ENCODE measurements around the gene SLC12A4.

SLC12A4 gene

DNA sequence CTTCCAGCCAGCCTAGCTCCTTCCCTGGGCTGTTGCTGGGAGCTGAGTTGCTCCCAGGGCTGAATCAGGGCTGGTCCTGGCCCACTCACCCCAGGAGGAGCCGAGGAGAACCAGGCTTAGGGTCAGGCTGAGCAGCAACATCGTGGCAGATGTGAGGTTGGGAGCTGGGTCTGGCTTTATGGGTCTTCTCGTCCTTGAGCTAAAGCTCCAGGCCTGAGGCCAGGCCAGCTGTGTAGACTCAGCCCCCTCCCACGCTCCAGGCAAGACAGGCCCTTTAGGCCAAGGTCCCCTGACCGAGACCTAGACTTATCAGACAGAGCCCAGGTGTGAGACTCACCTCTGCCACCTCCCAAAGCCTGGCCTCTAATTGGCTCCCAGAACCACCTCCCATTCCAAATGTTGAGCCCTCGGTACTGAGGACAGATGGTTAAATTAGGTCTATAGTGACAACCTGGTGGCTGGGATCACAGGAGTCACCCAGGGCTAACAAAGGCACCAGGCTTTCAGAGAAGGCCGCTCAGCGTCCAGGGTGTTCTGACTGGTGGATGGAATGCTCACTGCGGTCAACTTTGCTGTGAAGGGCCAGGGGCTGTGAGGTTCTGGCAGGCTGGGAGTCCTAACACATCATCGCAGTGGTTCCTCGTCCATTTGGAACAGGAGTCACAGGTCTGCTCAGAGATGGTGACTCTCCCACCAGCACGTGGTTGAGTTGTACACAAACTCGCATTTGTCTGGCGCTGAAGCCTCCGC, 36.5 kb downstream of the SLC12A4 start, which contains the start of gene CTRL:
CTRL (minus strand) TSS at position 151 of the 750 bp plus-strand sequence; CDS start at position 141, 10 bp downstream.
- H3K4me3 ChIP-seq (ENCODE audit: low read depth, low read length): no peak within 1 kb of the TSS
- no peaks in the 10 kb centered on the region for H3K36me3 ChIP-seq (ENCODE audit: insufficient read depth, low read length)

DNA sequence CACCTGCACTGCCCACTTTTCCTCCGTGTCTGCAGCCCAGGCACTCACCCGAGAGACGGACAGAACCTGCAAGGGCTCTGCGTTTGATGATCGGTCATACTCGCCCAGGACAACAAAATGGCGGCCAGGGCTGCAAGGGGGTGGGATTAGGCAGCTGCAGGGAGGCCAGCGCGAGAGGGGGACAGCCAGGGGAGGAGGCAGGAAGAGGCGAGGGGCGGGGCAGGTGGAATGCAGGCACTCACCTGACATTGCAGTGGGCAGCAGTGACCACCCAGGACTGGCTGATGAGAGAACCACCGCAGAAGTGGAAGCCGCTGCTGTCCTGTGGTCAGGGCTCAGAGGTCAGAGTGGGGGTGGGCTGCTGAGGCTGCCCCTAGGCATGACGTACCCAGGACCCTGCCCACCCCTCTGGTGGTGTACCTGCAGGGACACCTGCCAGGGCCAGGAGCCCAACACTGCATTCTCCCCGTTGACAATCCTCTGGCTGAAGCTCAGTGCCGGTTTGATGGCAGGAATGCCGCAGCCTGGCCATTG, 37.7 kb downstream of the SLC12A4 start:
- peaks cover 21% of the 10 kb centered on the region for H3K4me1 ChIP-seq (ENCODE audit: control insufficient read depth, insufficient read depth, low read length, unreplicated experiment)

More for the DNA sequence above, 36.5 kb downstream of the SLC12A4 start, which contains the start of gene CTRL:
- Histone ChIP-seq H3K27ac (ENCODE audit: low read depth, low read length) (no peak within 1 kb of the TSS), H3K79me2 (ENCODE audit: control insufficient read depth, insufficient read depth, low read length, unreplicated experiment) (peaks cover 2% of the 10 kb centered on the region), H3K27me3 (ENCODE audit: insufficient read depth, low read length) (no peaks in the 10 kb centered on the region), H2AFZ (ENCODE audit: low read length, unreplicated experiment) (no peak within 1 kb of the TSS), H3K4me1 (ENCODE audit: control insufficient read depth, insufficient read depth, low read length, unreplicated experiment) (peaks cover 10% of the 10 kb centered on the region)

DNA sequence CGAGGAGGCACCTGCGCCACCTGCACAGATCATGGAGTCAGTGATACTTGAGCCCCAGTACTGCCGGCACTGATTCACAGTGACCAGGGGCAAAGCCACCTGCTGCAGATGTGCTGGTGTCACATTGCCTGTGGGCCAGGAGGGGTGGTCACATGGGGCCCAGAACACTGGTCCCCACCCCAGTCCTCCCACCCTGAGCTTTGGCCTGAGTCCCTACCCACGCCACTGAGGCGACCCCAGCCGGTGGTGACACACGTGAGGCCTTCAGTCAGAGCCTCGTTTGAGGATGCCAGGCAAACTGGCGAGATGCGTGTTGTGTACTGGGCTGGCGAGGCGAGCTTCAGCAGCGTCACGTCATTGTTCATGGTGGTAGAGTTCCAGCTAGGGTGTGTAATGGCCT, 38.2 kb downstream of the SLC12A4 start:
- Histone ChIP-seq H3K4me1 (ENCODE audit: control insufficient read depth, insufficient read depth, low read length, unreplicated experiment) (peaks cover 21% of the 10 kb centered on the region), H3K27ac (ENCODE audit: low read depth, low read length) (no peak overlapping the region), H2AFZ (ENCODE audit: low read length, unreplicated experiment) (no peak overlapping the region), H3K79me2 (ENCODE audit: control insufficient read depth, insufficient read depth, low read length, unreplicated experiment) (no peaks in the 10 kb centered on the region), H3K4me3 (ENCODE audit: low read depth, low read length) (no peak overlapping the region), H3K27me3 (ENCODE audit: insufficient read depth, low read length) (no peaks in the 10 kb centered on the region), H3K36me3 (ENCODE audit: insufficient read depth, low read length) (no peaks in the 10 kb centered on the region)

More for the DNA sequence above, 37.7 kb downstream of the SLC12A4 start:
- no peaks in the 10 kb centered on the region for H3K36me3 ChIP-seq (ENCODE audit: insufficient read depth, low read length)
- no peak overlapping the region for H3K4me3 ChIP-seq (ENCODE audit: low read depth, low read length)
- no peak overlapping the region for H3K27ac ChIP-seq (ENCODE audit: low read depth, low read length)
- no peaks in the 10 kb centered on the region for H3K27me3 ChIP-seq (ENCODE audit: insufficient read depth, low read length)
- H3K79me2 ChIP-seq (ENCODE audit: control insufficient read depth, insufficient read depth, low read length, unreplicated experiment): no peaks in the 10 kb centered on the region
- H2AFZ ChIP-seq (ENCODE audit: low read length, unreplicated experiment): no peak overlapping the region

DNA sequence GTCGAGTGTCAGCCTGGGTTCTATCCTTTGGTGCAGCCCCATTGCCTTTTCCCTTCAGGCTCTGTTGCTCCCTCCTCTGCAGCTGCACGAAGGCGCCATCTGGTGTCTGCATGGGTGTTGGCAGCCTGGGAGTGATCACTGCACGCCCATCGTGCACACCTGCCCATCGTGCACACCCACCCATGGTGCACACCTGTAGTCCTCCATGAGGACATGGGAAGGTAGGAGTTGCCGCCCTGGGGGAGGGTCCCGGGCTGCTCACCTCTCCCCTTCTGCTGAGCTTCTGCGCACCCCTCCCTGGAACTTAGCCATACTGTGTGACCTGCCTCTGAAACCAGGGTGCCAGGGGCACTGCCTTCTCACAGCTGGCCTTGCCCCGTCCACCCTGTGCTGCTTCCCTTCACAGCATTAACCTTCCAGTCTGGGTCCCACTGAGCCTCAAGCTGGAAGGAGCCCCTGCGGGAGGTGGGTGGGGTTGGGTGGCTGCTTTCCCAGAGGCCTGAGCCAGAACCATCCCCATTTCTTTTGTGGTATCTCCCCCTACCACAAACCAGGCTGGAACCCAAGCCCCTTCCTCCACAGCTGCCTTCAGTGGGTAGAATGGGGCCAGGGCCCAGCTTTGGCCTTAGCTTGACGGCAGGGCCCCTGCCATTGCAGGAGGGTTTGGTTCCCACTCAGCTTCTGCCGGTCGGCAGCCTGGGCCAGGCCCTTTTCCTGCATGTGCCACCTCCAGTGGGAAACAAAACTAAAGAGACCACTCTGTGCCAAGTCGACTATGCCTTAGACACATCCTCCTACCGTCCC, 39.7 kb downstream of the SLC12A4 start:
- Histone ChIP-seq H3K36me3 (ENCODE audit: insufficient read depth, low read length) (no peaks in the 10 kb centered on the region), H2AFZ (ENCODE audit: low read length, unreplicated experiment) (no peak overlapping the region), H3K27ac (ENCODE audit: low read depth, low read length) (no peak overlapping the region), H3K79me2 (ENCODE audit: control insufficient read depth, insufficient read depth, low read length, unreplicated experiment) (no peaks in the 10 kb centered on the region), H3K4me3 (ENCODE audit: low read depth, low read length) (no peak overlapping the region), H3K27me3 (ENCODE audit: insufficient read depth, low read length) (no peaks in the 10 kb centered on the region), H3K4me1 (ENCODE audit: control insufficient read depth, insufficient read depth, low read length, unreplicated experiment) (peaks cover 14% of the 10 kb centered on the region)

DNA sequence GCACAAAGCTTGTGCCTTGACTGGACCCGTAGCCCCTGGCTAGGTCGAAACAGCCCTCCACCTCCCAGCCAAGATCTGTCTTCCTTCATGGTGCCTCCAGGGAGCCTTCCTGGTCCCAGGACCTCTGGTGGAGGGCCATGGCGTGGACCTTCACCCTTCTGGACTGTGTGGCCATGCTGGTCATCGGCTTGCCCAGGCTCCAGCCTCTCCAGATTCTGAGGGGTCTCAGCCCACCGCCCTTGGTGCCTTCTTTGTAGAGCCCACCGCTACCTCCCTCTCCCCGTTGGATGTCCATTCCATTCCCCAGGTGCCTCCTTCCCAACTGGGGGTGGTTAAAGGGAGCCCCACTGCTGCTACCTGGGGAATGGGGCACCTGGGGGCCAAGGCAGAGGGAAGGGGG, 40.3 kb downstream of the SLC12A4 start:
- no peak overlapping the region for H2AFZ ChIP-seq (ENCODE audit: low read length, unreplicated experiment)
- H3K4me1 ChIP-seq (ENCODE audit: control insufficient read depth, insufficient read depth, low read length, unreplicated experiment): peaks cover 14% of the 10 kb centered on the region
- no peaks in the 10 kb centered on the region for H3K36me3 ChIP-seq (ENCODE audit: insufficient read depth, low read length)
- no peaks in the 10 kb centered on the region for H3K27me3 ChIP-seq (ENCODE audit: insufficient read depth, low read length)
- no peak overlapping the region for H3K27ac ChIP-seq (ENCODE audit: low read depth, low read length)
- H3K4me3 ChIP-seq (ENCODE audit: low read depth, low read length): no peak overlapping the region
- H3K79me2 ChIP-seq (ENCODE audit: control insufficient read depth, insufficient read depth, low read length, unreplicated experiment): no peaks in the 10 kb centered on the region

DNA sequence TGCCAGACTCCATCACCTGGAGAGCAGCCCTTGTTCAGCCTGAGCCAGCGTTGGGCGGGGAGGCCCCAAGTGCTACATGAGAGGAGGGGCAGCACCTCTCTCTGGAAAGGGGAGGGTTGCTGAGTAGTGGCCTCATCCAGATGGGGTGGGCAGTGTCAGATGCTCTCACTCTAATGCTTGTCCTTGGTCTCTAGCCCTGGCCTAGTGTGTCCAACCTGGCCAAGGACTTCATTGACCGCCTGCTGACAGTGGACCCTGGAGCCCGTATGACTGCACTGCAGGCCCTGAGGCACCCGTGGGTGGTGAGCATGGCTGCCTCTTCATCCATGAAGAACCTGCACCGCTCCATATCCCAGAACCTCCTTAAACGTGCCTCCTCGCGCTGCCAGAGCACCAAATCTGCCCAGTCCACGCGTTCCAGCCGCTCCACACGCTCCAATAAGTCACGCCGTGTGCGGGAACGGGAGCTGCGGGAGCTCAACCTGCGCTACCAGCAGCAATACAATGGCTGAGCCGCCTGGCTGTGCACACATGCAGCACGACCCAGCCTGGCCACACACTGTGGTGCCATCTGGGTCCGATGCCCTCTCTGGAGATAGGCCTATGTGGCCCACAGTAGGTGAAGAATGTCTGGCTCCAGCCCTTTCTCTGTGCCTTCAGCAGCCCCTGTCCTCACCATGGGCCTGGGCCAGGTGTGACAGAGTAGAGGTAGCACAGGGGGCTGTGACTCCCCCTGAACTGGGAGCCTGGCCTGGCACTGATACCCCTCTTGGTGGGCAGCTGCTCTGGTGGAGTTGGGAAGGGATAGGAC, 41.1 kb downstream of the SLC12A4 start:
- no peak overlapping the region for H3K4me3 ChIP-seq (ENCODE audit: low read depth, low read length)
- no peak overlapping the region for H2AFZ ChIP-seq (ENCODE audit: low read length, unreplicated experiment)
- H3K27me3 ChIP-seq (ENCODE audit: insufficient read depth, low read length): no peaks in the 10 kb centered on the region
- H3K36me3 ChIP-seq (ENCODE audit: insufficient read depth, low read length): no peaks in the 10 kb centered on the region
- no peaks in the 10 kb centered on the region for H3K79me2 ChIP-seq (ENCODE audit: control insufficient read depth, insufficient read depth, low read length, unreplicated experiment)
- H3K27ac ChIP-seq (ENCODE audit: low read depth, low read length): no peak overlapping the region
- H3K4me1 ChIP-seq (ENCODE audit: control insufficient read depth, insufficient read depth, low read length, unreplicated experiment): peaks cover 14% of the 10 kb centered on the region

DNA sequence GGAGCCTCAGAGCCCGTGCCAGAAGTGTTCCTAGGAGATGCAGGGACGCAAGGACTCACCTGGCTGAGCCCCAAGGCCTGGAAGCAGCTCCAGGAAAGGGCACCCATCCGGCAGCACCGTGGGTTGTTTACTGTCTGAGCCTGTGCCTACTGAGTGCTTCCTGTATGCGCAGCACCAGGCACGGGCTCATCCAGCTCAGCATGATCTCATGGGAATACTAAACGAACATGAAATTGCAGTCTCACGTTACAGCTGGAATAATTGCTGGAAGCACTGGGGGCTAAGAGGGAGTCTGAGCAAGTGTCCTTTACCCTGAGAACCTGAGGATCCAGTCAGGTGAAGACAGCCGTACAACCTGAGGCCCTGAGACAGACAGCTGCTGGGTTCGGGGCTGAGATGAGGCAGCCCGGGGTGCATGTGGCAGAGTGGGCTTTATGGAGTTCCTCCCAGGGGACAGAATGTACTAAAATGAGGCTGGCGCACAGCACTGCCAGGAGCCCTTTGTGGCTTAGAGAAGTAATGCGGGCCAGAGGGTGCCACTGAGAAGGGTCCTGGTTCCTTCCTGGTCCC, 42.2 kb downstream of the SLC12A4 start:
- H3K36me3 ChIP-seq (ENCODE audit: insufficient read depth, low read length): no peaks in the 10 kb centered on the region
- H3K79me2 ChIP-seq (ENCODE audit: control insufficient read depth, insufficient read depth, low read length, unreplicated experiment): no peaks in the 10 kb centered on the region
- no peaks in the 10 kb centered on the region for H3K27me3 ChIP-seq (ENCODE audit: insufficient read depth, low read length)
- no peak overlapping the region for H3K4me3 ChIP-seq (ENCODE audit: low read depth, low read length)
- peak overlapping the region; percentile 5; the same call in 1 of the 2 replicates for H3K27ac ChIP-seq (ENCODE audit: low read depth, low read length)
- peaks cover 14% of the 10 kb centered on the region for H3K4me1 ChIP-seq (ENCODE audit: control insufficient read depth, insufficient read depth, low read length, unreplicated experiment)
- no peak overlapping the region for H2AFZ ChIP-seq (ENCODE audit: low read length, unreplicated experiment)

DNA sequence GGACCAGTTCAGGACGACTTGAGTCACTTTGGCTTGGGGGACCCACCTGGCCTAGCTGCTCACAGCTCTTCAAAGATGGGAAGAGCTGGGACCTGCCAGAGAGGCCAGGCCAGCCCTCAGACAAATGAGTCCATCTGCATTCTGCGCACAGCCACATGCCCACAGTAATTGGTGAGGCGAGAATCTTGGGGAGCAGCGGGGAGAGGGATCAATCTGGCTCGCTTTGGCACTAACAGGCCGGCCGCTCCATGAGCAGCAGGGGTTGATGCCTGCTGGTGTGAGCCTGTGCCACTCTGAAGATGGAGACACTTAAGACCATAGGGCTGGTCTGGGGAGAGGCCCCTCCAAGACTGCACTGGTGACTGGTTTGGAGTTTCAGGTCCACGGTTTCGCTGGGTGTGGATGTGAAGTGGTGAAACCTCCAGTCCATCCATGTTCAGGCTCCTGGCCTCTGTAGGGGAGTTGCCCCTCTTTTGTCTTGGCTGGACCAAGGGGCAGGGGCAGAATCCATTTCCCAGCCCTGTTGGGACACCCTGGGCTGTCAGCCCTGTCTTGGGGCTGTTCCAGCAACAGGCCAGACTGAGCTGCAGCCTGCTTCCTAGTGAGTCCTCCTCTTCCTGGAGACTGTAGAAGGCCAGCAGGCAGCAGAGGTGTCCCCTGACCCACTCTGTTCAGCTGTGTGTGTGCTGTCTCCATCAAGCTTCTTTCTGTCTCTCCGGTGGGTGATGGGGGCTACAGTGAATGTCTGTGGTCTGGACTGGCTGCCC, 44.1 kb downstream of the SLC12A4 start:
- Histone ChIP-seq H3K36me3 (ENCODE audit: insufficient read depth, low read length) (no peaks in the 10 kb centered on the region), H3K4me3 (ENCODE audit: low read depth, low read length) (no peak overlapping the region), H3K27ac (ENCODE audit: low read depth, low read length) (no peak overlapping the region), H3K79me2 (ENCODE audit: control insufficient read depth, insufficient read depth, low read length, unreplicated experiment) (peaks cover under 1% of the 10 kb centered on the region), H2AFZ (ENCODE audit: low read length, unreplicated experiment) (no peak overlapping the region), H3K4me1 (ENCODE audit: control insufficient read depth, insufficient read depth, low read length, unreplicated experiment) (peaks cover 14% of the 10 kb centered on the region), H3K27me3 (ENCODE audit: insufficient read depth, low read length) (no peaks in the 10 kb centered on the region)

DNA sequence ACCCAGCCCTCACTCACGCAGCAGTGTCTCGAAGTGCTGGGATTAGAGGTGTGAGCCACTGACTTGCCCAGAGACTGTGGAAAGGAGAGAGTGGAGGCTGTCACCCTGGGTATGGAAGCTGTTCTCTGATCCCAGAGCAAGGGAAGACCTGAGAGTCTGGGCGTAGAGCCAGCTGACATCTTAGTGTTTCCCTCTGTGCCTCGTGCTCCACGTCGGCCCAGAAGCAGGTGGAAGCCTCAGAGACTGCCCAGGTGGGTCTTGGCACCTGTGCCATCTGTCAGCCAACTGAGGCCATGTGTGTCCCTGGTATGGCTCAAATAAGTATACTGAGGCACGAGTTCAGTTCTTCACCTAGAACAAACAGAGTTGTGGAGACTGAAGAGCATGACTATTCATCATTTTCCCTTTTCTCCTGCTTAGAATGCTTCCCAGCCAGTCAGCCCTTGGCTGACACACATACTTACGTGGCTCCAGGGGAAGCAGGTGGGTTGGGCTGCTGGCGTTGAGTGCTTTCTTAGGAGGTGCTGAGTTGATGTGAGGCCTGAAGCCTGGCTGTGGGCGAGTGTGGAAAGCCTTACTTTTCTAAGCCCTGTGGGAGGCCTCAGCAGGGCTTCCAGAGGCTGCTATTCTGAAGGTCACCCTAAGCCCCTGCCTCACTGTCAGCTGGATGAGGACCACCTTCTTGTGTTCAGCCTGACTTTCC, 44.9 kb downstream of the SLC12A4 start:
- Histone ChIP-seq H2AFZ (ENCODE audit: low read length, unreplicated experiment) (no peak overlapping the region), H3K4me1 (ENCODE audit: control insufficient read depth, insufficient read depth, low read length, unreplicated experiment) (peaks cover 14% of the 10 kb centered on the region), H3K36me3 (ENCODE audit: insufficient read depth, low read length) (no peaks in the 10 kb centered on the region), H3K4me3 (ENCODE audit: low read depth, low read length) (no peak overlapping the region), H3K27ac (ENCODE audit: low read depth, low read length) (no peak overlapping the region), H3K27me3 (ENCODE audit: insufficient read depth, low read length) (no peaks in the 10 kb centered on the region), H3K79me2 (ENCODE audit: control insufficient read depth, insufficient read depth, low read length, unreplicated experiment) (peaks cover 8% of the 10 kb centered on the region)
